Right atrium auricular region (tissue), 2 donors: ENCODE results near the gene CEP78. TPM values are rescaled to one million over a fixed set of nuclear protein-coding genes. Genes with fewer than 3 reads are reported as not detected.

Experiments used
- DNase-seq: peaks from one replicate; pipeline ENCODE4 v3.0.0-alpha.2; 2019; ENCODE audit warnings: low spot score
- H3K27ac ChIP-seq, 2 donors: fragments of 200-600 bp; sonication (generic); 1 replicate in 1 of 2; 2 replicates in 1 of 2; pipeline ENCODE4 v1.5.1; 2016 to 2019
- H3K27me3 ChIP-seq, 2 donors: fragments of 200-600 bp; sonication (generic); one replicate each; pipeline versions ENCODE4 v1.5.1 to v1.6.0; 2017 to 2019
- H3K36me3 ChIP-seq: fragments of 200-600 bp; sonication (generic); one replicate; pipeline ENCODE4 v1.5.1; 2016
- H3K4me1 ChIP-seq, 2 donors: fragments of 200-600 bp; sonication (generic); one replicate each; pipeline versions ENCODE4 v1.5.1 to v1.6.0; 2017 to 2019
- H3K4me3 ChIP-seq, 2 donors: fragments of 200-600 bp; sonication (generic); 1 replicate in 1 of 2; 2 replicates in 1 of 2; pipeline ENCODE4 v1.5.1; 2017 to 2019; ENCODE audit warnings: mild to moderate bottlenecking in 1 of 2, moderate library complexity in 1 of 2
- H3K9me3 ChIP-seq, 2 donors: fragments of 200-600 bp; sonication (generic); one replicate each; pipeline ENCODE4 v1.5.1; 2019
- total RNA-seq, 2 donors: library from RNA; depleted of rRNA; stranded (reverse); fragments of >200 nt; gene quantifications; one replicate each; pipeline ENCODE4 v1.1.0, GENCODE V29; 2016
- TF ChIP-seq, protein P1 (sequence below), 2 donors: fragments of 200-600 bp; sonication (generic); IDR thresholded peaks; one replicate each; pipeline ENCODE4 v1.5.1; 2019; ENCODE audit warnings: antibody characterized with exemption in 2 of 2

The CEP78 gene
- total RNA-seq, 2 donors from 2014 or later: 2.4 to 4.2 TPM

DNA sequence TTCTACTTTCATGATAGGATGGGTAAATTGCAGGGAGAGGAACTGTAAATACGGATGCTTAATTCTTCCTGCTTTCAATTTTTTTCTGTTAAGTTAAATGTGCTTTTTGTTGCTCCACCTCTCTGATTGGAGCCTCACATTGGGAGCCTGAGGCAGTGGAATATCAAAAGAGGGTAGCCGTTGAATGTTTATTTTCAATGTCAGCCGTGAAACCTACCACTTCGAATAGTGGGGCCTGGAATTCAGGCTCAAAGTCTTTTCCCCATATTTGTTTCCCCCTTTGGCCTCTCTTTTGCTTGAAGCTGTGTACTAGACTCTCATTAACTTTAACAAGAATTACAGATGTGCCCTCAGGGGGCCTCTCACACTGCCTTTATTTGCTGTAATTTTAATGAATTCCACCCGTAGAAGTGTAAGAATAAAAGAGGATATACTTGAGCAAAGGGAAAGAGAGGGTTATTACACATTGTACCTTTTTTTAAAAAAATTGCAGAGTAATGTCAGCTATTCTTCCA lies 90.0 kb downstream of the CEP78 start:
- TF ChIP-seq, protein P1, sequence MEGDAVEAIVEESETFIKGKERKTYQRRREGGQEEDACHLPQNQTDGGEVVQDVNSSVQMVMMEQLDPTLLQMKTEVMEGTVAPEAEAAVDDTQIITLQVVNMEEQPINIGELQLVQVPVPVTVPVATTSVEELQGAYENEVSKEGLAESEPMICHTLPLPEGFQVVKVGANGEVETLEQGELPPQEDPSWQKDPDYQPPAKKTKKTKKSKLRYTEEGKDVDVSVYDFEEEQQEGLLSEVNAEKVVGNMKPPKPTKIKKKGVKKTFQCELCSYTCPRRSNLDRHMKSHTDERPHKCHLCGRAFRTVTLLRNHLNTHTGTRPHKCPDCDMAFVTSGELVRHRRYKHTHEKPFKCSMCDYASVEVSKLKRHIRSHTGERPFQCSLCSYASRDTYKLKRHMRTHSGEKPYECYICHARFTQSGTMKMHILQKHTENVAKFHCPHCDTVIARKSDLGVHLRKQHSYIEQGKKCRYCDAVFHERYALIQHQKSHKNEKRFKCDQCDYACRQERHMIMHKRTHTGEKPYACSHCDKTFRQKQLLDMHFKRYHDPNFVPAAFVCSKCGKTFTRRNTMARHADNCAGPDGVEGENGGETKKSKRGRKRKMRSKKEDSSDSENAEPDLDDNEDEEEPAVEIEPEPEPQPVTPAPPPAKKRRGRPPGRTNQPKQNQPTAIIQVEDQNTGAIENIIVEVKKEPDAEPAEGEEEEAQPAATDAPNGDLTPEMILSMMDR (IDR thresholded peaks at IDR 0.05): no peak
- no peaks in the 10 kb centered on the region for H3K4me1 ChIP-seq
- H3K36me3 ChIP-seq: no peaks in the 10 kb centered on the region
- DNase-seq: no peak
- H3K27ac ChIP-seq: no peak overlapping the region
- H3K27me3 ChIP-seq: no peaks in the 10 kb centered on the region
- no peaks in the 10 kb centered on the region for H3K9me3 ChIP-seq
- no peak overlapping the region for H3K4me3 ChIP-seq

DNA sequence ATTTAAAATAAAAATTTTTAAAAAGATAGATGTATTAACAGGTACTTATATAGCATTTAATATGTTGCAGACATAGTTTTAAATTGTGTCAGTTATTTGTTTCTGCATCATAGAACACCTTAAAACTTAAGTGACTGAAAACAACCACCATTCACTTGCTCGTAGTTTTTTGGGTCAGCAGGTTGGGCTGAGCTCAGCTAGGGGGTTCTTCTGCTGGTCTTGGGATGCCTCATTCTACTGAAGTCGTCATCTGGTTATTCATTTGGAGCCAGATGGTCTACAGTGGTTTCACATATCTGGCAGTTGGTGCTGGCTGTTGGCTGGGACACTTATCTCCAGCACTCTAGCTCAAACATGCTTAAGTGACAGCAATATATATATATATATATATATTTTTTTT lies 90.7 kb downstream of the CEP78 start:
- no peaks in the 10 kb centered on the region for H3K9me3 ChIP-seq
- H3K27me3 ChIP-seq: no peaks in the 10 kb centered on the region
- H3K4me3 ChIP-seq: no peak overlapping the region
- H3K4me1 ChIP-seq: no peaks in the 10 kb centered on the region
- H3K36me3 ChIP-seq: no peaks in the 10 kb centered on the region
- DNase-seq: no peak
- TF ChIP-seq, protein P1 (IDR thresholded peaks at IDR 0.05): no peak
- no peak overlapping the region for H3K27ac ChIP-seq

Other genes starting within 250 kb of the CEP78 start
- 10 to 100 TPM; 13.4 to 17.8 TPM for gene GNAQ, start 204.3 kb upstream of the CEP78 start, total RNA-seq
- under 1 TPM; 0.31 to 0.78 TPM for gene PSAT1, start 61.0 kb downstream of the CEP78 start, total RNA-seq